T follicular helper cell (primary cell): ENCODE results near the gene RSF1.

ENCODE experiments used
- DNase-seq: peaks from one replicate; pipeline ENCODE4 v3.0.0-alpha.2; 2020; ENCODE audit warnings: low read depth

RSF1 gene

GRCh38 chr11:77813256-77813655 is 7.3 kb downstream of the RSF1 start:
- no peak for DNase-seq

GRCh38 chr11:77806993-77807392 is 13.5 kb downstream of the RSF1 start:
- no peak for DNase-seq

GRCh38 chr11:77806415-77806814 is 14.1 kb downstream of the RSF1 start:
- no peak for DNase-seq

GRCh38 chr11:77801477-77801876 is 19.0 kb downstream of the RSF1 start:
- DNase-seq = no peak

GRCh38 chr11:77800449-77800848 is 20.1 kb downstream of the RSF1 start:
- no peak for DNase-seq

- DNase-seq = no peak
Observed at GRCh38 chr11:77799338-77799737, 21.2 kb downstream of the RSF1 start.

GRCh38 chr11:77793972-77794371 is 26.6 kb downstream of the RSF1 start:
- DNase-seq = no peak

- DNase-seq = no peak
Observed at GRCh38 chr11:77791301-77791700, 29.2 kb downstream of the RSF1 start.

GRCh38 chr11:77789731-77790476 is 30.6 kb downstream of the RSF1 start:
- DNase-seq = no peak

GRCh38 chr11:77789061-77789730 is 31.3 kb downstream of the RSF1 start:
- DNase-seq = no peak

GRCh38 chr11:77784572-77784971 is 36.0 kb downstream of the RSF1 start:
- no peak for DNase-seq

- DNase-seq = no peak
Observed at GRCh38 chr11:77783025-77783424, 37.5 kb downstream of the RSF1 start.

- DNase-seq = no peak
Observed at GRCh38 chr11:77779935-77780334, 40.6 kb downstream of the RSF1 start.

- no peak for DNase-seq
Observed at GRCh38 chr11:77778549-77778948, 42.0 kb downstream of the RSF1 start.

GRCh38 chr11:77778118-77778517 is 42.4 kb downstream of the RSF1 start:
- no peak for DNase-seq

- no peak for DNase-seq
Observed at GRCh38 chr11:77776455-77776854, 44.1 kb downstream of the RSF1 start.

- DNase-seq = no peak
Observed at GRCh38 chr11:77775936-77776335, 44.6 kb downstream of the RSF1 start.

- no peak for DNase-seq
Observed at GRCh38 chr11:77771135-77771534, 49.4 kb downstream of the RSF1 start.

- DNase-seq = no peak
Observed at GRCh38 chr11:77770629-77771028, 49.9 kb downstream of the RSF1 start.

GRCh38 chr11:77762426-77762825 is 58.1 kb downstream of the RSF1 start:
- DNase-seq = no peak

- DNase-seq = no peak
Observed at GRCh38 chr11:77761491-77761890, 59.0 kb downstream of the RSF1 start.

GRCh38 chr11:77758331-77758730 is 62.2 kb downstream of the RSF1 start:
- DNase-seq = no peak

GRCh38 chr11:77753230-77753629 is 67.3 kb downstream of the RSF1 start:
- no peak for DNase-seq

- no peak for DNase-seq
Observed at GRCh38 chr11:77752516-77752915, 68.0 kb downstream of the RSF1 start.
